K562 (cell line): ENCODE results near the gene SLC7A11. TPM values are rescaled to one million over a fixed set of nuclear protein-coding genes. Genes with fewer than 3 reads are reported as not detected.

Experiments
- ATAC-seq: fragments of 200-7000 bp; cut with Tn5 transposase; 3 replicates; pipeline ENCODE4 v1.9.1; 2020; ENCODE audit warnings: moderate library complexity
- BruUV-seq: library from RNA; stranded (reverse); fragments of 400-500 nt; replicated peaks from 2 replicates; lab custom pipeline; 2021; lab: Mats Ljungman, UMichigan
- CTCF ChIA-PET: fragments of 300-600 bp; formaldehyde crosslinking; extraction: SDS; loops from one replicate; lab custom pipeline; 2021; ENCODE audit warnings: low intra/inter-chr PET ratio; lab: Yijun Ruan, JAX
- POLR2A ChIA-PET: fragments of 300-600, 350-650 bp; sonication (Branson Sonifier 250); formaldehyde crosslinking; extraction: SDS; loops from one replicate; lab custom pipeline; 2021; ENCODE audit warnings: antibody characterized with exemption, inconsistent platforms; lab: Yijun Ruan, JAX
- DNase-seq, 4 experiments: peaks; one replicate each; pipeline versions ENCODE4 v3.0.0 to v3.0.0-alpha.2; 2011 to 2018; ENCODE audit warnings: low spot score in 3 of 4, mixed read lengths in 3 of 4; ENCODE audit errors: extremely low read depth in 1 of 4
- FAIRE-seq: peaks from 2 replicates; lab custom pipeline; 2011; peaks lifted over from hg19 to GRCh38; lab: Jason Lieb, UNC
- H2AFZ ChIP-seq: 2 replicates; pipeline ENCODE4 v1.6.0; 2011; ENCODE audit warnings: low read depth, low read length, control low read depth, inconsistent platforms
- H3K27ac ChIP-seq: fragments of 200-600 bp; 3 replicates; pipeline ENCODE4 v1.8.0; 2011; ENCODE audit warnings: low read depth, mild to moderate bottlenecking, control low read depth, inconsistent platforms, low read length, moderate library complexity, mixed read lengths; ENCODE audit errors: extremely low read depth
- H3K27me3 ChIP-seq, 2 experiments: fragments of 300-600 bp in 1 of 2; 2 replicates in 1 of 2; 3 replicates in 1 of 2; pipeline versions ENCODE4 v1.6.0 to v1.8.0; 2011; ENCODE audit warnings: inconsistent platforms in 2 of 2, low read length in 2 of 2, mild to moderate bottlenecking in 1 of 2, mixed read lengths in 1 of 2, moderate library complexity in 1 of 2; ENCODE audit not compliant: control insufficient read depth in 2 of 2, insufficient read depth in 2 of 2
- H3K36me3 ChIP-seq: fragments of 300-600 bp; 3 replicates; pipeline ENCODE4 v1.8.0; 2011; ENCODE audit warnings: mild to moderate bottlenecking, low read length, inconsistent platforms; ENCODE audit not compliant: control insufficient read depth, insufficient read depth
- H3K4me1 ChIP-seq, 2 experiments: fragments of 200-600 bp in 1 of 2; replicated peaks in 1 of 2; 2 replicates in 1 of 2; 3 replicates in 1 of 2; pipeline versions ENCODE4 v1.5.1 to v1.8.0; 2011; ENCODE audit warnings: inconsistent platforms in 2 of 2, low read length in 2 of 2, mild to moderate bottlenecking in 1 of 2, mixed read lengths in 1 of 2, moderate library complexity in 1 of 2; ENCODE audit not compliant: control insufficient read depth in 2 of 2, insufficient read depth in 2 of 2
- H3K4me2 ChIP-seq: 2 replicates; pipeline ENCODE4 v1.6.1; 2011; ENCODE audit warnings: low read length, control low read depth, inconsistent platforms, mixed read lengths; ENCODE audit not compliant: insufficient read depth
- H3K4me3 ChIP-seq: fragments of 200-600 bp; sonication (generic), shearing (Covaris generic); 2 replicates; pipeline ENCODE4 v1.5.1; 2016; ENCODE audit warnings: control low read depth, inconsistent platforms
- H3K79me2 ChIP-seq: fragments of 200-600 bp; 3 replicates; pipeline ENCODE4 v1.8.0; 2011; ENCODE audit warnings: low read length, inconsistent platforms; ENCODE audit not compliant: control insufficient read depth, insufficient read depth
- H3K9ac ChIP-seq, 2 experiments: 2 replicates each; pipeline versions ENCODE4 v1.6.0 to v1.6.1; 2011; ENCODE audit warnings: low read depth in 2 of 2, low read length in 2 of 2, control low read depth in 1 of 2, inconsistent platforms in 1 of 2, mild to moderate bottlenecking in 1 of 2, mixed read lengths in 1 of 2; ENCODE audit not compliant: insufficient read depth in 1 of 2
- H3K9me1 ChIP-seq: one replicate; pipeline ENCODE4 v1.6.0; 2011; ENCODE audit warnings: inconsistent platforms, mild to moderate bottlenecking, low read length, moderate library complexity; ENCODE audit not compliant: control insufficient read depth, insufficient read depth
- H3K9me3 ChIP-seq: replicated peaks from 2 replicates; pipeline ENCODE4 v1.5.1; 2011; ENCODE audit warnings: low read depth, low read length, inconsistent platforms; ENCODE audit not compliant: control insufficient read depth, insufficient read depth
- H4K20me1 ChIP-seq: replicated peaks from 2 replicates; pipeline ENCODE4 v1.6.1; 2011; ENCODE audit warnings: low read length, inconsistent platforms, mixed read lengths; ENCODE audit not compliant: control insufficient read depth, insufficient read depth
- E2F5 ChIP-seq: sonication (generic); formaldehyde crosslinking; IDR thresholded peaks from 2 replicates; pipeline ENCODE4 v1.8.0; 2022; ENCODE audit warnings: mild to moderate bottlenecking, missing genetic modification reagents
- HCFC1 ChIP-seq: IDR thresholded peaks from 2 replicates; pipeline ENCODE4 v1.6.1; 2012; ENCODE audit warnings: low read depth, low read length, improper control_type of control experiment
- MTA1 ChIP-seq: fragments of 450-650 bp; IDR thresholded peaks from 2 replicates; pipeline ENCODE4 v1.6.1; 2017; ENCODE audit warnings: borderline replicate concordance
- NCOA1 ChIP-seq: fragments of 450-650 bp; IDR thresholded peaks from 2 replicates; pipeline ENCODE4 v1.6.1; 2016; ENCODE audit warnings: low read depth
- SAFB ChIP-seq: fragments of 200-400 bp; formaldehyde crosslinking; IDR thresholded peaks from 2 replicates; pipeline ENCODE4 v1.6.1; 2017; ENCODE audit warnings: low read depth, low read length, borderline replicate concordance
- SNIP1 ChIP-seq: fragments of 450-650 bp; IDR thresholded peaks from 2 replicates; pipeline ENCODE4 v1.7.1; 2017; ENCODE audit warnings: low read depth, mild to moderate bottlenecking
- TRIM24 ChIP-seq, 2 experiments: fragments of 450-650 bp; IDR thresholded peaks; 2 replicates each; pipeline ENCODE4 v1.6.1; 2016
- ZC3H8 ChIP-seq: fragments of 450-650 bp; IDR thresholded peaks from 2 replicates; pipeline ENCODE4 v1.6.1; 2017
- WGBS: fragments of 100-300 bp; shearing (Covaris generic); methylation state at CpG from one replicate; pipeline ENCODE4 v1.1.6; 2016; ENCODE audit warnings: low coverage, mixed read lengths; ENCODE audit not compliant: insufficient coverage; ENCODE audit errors: missing lambda C conversion rate; 5-methylcytosine and 5-hydroxymethylcytosine counted together
- in situ Hi-C: fragments of 300-500 bp; cut with MboI; formaldehyde crosslinking; loops from 4 replicates; pipeline ENCODE4 v1.15.0; 2018; ENCODE audit warnings: inconsistent platforms, mixed read lengths
- intact Hi-C: fragments of 100-400 bp; cut with micrococcal nuclease; formaldehyde crosslinking; loops from 2 replicates; pipeline ENCODE4 v1.14.2; 2022
- polyA plus RNA-seq, 8 experiments: library from polyadenylated mRNA; depleted of rRNA in 4 of 8; stranded (reverse) in 5 of 8; unstranded in 3 of 8; fragments of >200 nt; fragmentation: Nextera tagmentation in 2 of 8; fragmentation: Illumina TruSeq in 1 of 8; extraction: Ambion mirVana in 2 of 8; extraction: Trizol in 1 of 8; gene quantifications; 2 replicates each; pipeline versions ENCODE4 v1.2.1 to v1.2.3, GENCODE V29; 2011 to 2014; ENCODE audit warnings: inconsistent platforms in 1 of 8, missing spikeins in 1 of 8
- total RNA-seq, 7 experiments: library from RNA; depleted of rRNA in 6 of 7; stranded (reverse); fragments of >200 nt in 6 of 7; fragmentation: Illumina TruSeq in 2 of 7; extraction: Trizol in 2 of 7; gene quantifications; 2 replicates each; pipeline versions ENCODE4 v1.2.1 to v1.2.3, GENCODE V29; 2011 to 2021; ENCODE audit warnings: low replicate concordance in 1 of 7
- TF ChIP-seq, protein P1 (sequence below): fragments of 450-650 bp; IDR thresholded peaks from 2 replicates; pipeline ENCODE4 v1.6.1; 2017; ENCODE audit warnings: antibody characterized with exemption, mild to moderate bottlenecking
- TF ChIP-seq, protein P2 (sequence below): fragments of 250-450 bp; sonication (Bioruptor Pico); IDR thresholded peaks from 2 replicates; pipeline ENCODE4 v1.5.1; 2021; ENCODE audit warnings: mild to moderate bottlenecking
- TF ChIP-seq, protein P3 (sequence below): fragments of 450-650 bp; IDR thresholded peaks from 2 replicates; pipeline ENCODE4 v1.6.1; 2016; ENCODE audit warnings: mild to moderate bottlenecking

The SLC7A11 gene
- total and polyA plus RNA-seq, 9 of the 15 experiments (the other 6 are each of a cell fraction or from before 2014, with no cell fraction given): 4.5 to 26.1 (median 13.5) TPM

DNA sequence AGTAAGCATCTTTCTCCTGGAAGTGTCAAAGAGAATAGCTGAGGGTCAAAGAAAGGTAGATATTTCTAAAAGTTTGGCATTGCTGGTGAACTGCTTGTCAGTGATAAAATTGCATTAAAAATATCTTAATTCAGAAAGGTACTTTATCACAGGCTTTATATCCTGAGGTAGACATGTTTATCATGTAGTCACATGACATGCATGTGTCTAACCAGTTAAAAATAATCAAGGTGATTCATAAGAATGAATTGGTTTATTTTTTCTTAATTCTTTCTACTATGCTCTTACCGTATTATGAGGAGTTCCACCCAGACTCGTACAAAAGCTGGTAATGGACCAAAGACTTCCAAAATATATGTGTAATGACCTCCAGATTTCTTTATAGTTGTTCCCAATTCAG lies 6.1 kb downstream of the SLC7A11 start (continued):
- TF ChIP-seq, protein P1, sequence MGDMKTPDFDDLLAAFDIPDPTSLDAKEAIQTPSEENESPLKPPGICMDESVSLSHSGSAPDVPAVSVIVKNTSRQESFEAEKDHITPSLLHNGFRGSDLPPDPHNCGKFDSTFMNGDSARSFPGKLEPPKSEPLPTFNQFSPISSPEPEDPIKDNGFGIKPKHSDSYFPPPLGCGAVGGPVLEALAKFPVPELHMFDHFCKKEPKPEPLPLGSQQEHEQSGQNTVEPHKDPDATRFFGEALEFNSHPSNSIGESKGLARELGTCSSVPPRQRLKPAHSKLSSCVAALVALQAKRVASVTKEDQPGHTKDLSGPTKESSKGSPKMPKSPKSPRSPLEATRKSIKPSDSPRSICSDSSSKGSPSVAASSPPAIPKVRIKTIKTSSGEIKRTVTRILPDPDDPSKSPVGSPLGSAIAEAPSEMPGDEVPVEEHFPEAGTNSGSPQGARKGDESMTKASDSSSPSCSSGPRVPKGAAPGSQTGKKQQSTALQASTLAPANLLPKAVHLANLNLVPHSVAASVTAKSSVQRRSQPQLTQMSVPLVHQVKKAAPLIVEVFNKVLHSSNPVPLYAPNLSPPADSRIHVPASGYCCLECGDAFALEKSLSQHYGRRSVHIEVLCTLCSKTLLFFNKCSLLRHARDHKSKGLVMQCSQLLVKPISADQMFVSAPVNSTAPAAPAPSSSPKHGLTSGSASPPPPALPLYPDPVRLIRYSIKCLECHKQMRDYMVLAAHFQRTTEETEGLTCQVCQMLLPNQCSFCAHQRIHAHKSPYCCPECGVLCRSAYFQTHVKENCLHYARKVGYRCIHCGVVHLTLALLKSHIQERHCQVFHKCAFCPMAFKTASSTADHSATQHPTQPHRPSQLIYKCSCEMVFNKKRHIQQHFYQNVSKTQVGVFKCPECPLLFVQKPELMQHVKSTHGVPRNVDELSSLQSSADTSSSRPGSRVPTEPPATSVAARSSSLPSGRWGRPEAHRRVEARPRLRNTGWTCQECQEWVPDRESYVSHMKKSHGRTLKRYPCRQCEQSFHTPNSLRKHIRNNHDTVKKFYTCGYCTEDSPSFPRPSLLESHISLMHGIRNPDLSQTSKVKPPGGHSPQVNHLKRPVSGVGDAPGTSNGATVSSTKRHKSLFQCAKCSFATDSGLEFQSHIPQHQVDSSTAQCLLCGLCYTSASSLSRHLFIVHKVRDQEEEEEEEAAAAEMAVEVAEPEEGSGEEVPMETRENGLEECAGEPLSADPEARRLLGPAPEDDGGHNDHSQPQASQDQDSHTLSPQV: 0 out of 2 replicates have a peak, but pooled peaks have one; percentile 7
- TF ChIP-seq SNIP1: no peak
- TF ChIP-seq MTA1: no peak
- TF ChIP-seq E2F5 (CRISPR knock-in tag): no peak

DNA sequence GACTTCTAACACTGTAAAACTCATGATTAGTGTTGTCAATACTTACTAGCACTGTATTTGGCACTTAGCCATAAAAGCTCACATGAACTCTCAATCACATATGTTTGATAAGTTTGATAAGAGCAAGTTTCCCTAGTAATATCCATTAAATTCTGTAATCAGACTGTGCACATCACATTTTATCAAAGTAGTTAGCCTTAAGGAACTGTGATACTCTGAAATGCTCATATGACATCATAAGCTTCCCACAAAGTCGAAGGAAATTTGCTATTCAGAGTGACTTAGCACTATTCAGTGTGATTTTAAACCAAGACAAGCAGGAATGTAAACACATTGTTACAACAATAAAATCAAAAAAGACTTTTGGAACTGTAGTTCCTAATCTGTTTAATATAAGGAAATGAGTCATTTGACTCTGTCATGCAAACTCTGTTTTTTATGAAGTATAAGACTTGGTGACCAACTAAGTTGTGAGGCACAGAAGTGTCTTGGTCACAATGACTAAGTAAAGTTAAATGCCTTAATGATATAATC lies 6.7 kb downstream of the SLC7A11 start:
- peaks cover 0 to 15% of the 10 kb centered on the region in 2 experiments; a peak in 3 of 5 replicates for H3K4me1 ChIP-seq
- H3K4me3 ChIP-seq: 0 out of 2 replicates have a peak overlapping the region, but pooled peaks have one; percentile 33
- H3K36me3 ChIP-seq: peaks cover 42% of the 10 kb centered on the region
- CTCF ChIA-PET: no interaction called here
- intact Hi-C loops: no loop called here
- POLR2A ChIA-PET: interaction anchor here (0.6 to 1.3 kb wide), 4 partner anchors 9 to 436 kb away, joined by 3 read pairs; no protein-coding TSS in a partner anchor
- DNase-seq (peak; percentile 14 to 65 (median 22)), FAIRE-seq (peak; percentile 78), ATAC-seq (peak; percentile 34)
- peak overlapping the region; percentile 57 for H3K27ac ChIP-seq
- peaks cover 90% of the 10 kb centered on the region for H3K79me2 ChIP-seq
- peak overlapping the region in 1 of 2 experiments; percentile 47; a peak in 2 of 4 replicates for H3K9ac ChIP-seq
- H3K4me2 ChIP-seq: peak overlapping the region; percentile 54
- H4K20me1 ChIP-seq: no peaks in the 10 kb centered on the region; the same call in 1 of the 2 replicates
- H2AFZ ChIP-seq: no peak overlapping the region
- H3K9me3 ChIP-seq: no peaks in the 10 kb centered on the region
- H3K9me1 ChIP-seq: no peaks in the 10 kb centered on the region
- WGBS: 0% methylated on average over 1 of the region's 1 CpG
- no TSS peak for BruUV-seq
- H3K27me3 ChIP-seq: no peaks in the 10 kb centered on the region
- in situ Hi-C loops: no loop called here
- TF ChIP-seq NCOA1 (peak; percentile 33; the same call in 1 of the 2 replicates), TRIM24 (IDR thresholded peaks at IDR 0.05) (peak in 1 of 2 experiments; percentile 66; a peak in 2 of 4 replicates), HCFC1 (no peak), SAFB (no peak), ZC3H8 (no peak)
- TF ChIP-seq, protein P2, sequence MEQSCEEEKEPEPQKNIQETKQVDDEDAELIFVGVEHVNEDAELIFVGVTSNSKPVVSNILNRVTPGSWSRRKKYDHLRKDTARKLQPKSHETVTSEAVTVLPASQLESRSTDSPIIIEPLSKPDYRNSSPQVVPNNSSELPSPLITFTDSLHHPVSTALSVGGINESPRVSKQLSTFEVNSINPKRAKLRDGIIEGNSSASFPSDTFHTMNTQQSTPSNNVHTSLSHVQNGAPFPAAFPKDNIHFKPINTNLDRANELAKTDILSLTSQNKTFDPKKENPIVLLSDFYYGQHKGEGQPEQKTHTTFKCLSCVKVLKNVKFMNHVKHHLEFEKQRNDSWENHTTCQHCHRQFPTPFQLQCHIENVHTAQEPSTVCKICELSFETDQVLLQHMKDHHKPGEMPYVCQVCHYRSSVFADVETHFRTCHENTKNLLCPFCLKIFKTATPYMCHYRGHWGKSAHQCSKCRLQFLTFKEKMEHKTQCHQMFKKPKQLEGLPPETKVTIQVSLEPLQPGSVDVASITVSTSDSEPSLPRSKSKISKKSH: no peak
- TF ChIP-seq, protein P3, sequence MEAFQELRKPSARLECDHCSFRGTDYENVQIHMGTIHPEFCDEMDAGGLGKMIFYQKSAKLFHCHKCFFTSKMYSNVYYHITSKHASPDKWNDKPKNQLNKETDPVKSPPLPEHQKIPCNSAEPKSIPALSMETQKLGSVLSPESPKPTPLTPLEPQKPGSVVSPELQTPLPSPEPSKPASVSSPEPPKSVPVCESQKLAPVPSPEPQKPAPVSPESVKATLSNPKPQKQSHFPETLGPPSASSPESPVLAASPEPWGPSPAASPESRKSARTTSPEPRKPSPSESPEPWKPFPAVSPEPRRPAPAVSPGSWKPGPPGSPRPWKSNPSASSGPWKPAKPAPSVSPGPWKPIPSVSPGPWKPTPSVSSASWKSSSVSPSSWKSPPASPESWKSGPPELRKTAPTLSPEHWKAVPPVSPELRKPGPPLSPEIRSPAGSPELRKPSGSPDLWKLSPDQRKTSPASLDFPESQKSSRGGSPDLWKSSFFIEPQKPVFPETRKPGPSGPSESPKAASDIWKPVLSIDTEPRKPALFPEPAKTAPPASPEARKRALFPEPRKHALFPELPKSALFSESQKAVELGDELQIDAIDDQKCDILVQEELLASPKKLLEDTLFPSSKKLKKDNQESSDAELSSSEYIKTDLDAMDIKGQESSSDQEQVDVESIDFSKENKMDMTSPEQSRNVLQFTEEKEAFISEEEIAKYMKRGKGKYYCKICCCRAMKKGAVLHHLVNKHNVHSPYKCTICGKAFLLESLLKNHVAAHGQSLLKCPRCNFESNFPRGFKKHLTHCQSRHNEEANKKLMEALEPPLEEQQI: peak; percentile 71; the same call in 1 of the 2 replicates
